NCI-H2171 (cell line): Measurements from ENCODE around the gene DNAJA1.

Experiments used
- DNase-seq: peaks from one replicate; lab custom pipeline; 2025; lab: John Stamatoyannopoulos, UW

Gene DNAJA1

DNA sequence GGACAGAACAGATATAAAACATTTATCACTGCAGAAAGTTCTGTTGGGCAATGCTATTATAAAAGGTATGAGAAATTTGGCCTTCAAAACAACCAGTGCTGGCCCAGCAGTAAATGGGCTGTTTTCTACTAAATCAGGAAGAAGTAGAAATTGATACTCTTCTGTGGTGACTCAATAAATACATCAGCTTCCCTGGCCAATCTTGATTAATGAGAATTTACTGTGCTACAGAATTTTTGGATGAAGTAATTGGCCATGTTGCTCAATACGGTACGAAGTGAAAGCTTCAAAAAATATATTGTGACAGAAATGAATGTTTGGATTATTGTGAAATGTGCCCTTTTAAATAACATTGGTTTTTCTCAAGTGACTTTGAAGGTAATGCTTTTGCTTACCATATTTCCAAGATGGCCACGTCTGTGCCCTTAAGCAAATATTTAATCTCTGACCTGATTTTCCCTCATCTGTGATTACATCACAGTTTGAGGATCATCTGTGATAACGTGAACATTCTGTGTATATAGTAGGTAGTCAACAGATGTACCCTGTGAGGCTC is 4.2 kb downstream of the DNAJA1 start:
- DNase-seq, result no peak

DNA sequence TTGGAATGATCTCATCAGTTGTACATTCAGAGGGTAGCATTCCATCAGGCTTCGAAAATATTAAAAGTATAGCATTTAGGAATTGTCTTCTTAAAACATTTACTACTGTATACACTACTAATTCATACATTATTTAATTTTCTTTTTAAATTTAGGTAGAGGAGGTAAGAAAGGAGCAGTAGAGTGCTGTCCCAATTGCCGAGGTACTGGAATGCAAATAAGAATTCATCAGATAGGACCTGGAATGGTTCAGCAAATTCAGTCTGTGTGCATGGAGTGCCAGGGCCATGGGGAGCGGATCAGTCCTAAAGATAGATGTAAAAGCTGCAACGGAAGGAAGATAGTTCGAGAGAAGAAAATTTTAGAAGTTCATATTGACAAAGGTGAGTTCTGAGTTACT is 5.2 kb downstream of the DNAJA1 start:
- DNase-seq, result no peak

DNA sequence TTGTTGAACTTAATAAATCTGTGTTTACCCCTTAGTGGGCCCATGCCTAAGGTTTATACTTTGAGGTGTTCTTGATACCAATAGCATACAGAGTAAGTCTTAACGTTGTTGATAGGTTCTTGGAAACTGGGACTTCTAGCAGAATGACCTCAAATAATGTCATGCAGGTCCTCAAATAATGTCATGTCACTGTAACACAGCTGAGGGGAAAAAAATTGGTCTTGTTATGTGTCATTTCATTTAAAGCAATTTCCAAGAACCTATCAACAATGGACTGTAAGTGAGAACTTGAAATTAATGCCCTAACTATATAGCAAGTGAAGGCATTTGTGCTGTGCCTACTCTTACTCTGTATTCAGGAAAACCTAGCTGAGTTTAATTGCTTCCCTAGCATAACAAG is 7.2 kb downstream of the DNAJA1 start:
- DNase-seq, result no peak

DNA sequence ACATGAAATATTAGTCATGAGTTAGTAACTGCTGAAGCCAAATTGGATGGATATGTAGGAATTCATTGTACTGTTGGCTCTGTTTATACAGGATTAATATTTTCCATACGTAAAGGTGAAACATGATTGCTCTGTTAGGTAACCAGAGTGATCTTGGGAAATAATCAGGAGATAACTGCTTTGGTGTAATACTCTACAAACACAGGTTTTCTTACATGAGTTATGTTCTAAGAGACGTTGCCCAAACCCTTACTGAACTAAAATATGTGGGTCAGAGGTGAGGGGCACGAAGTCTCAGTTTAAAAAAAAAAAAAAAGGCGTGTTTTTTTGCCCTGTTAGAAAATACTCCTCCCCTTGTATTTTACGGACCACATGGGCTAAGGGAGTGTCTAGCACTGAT is 7.8 kb downstream of the DNAJA1 start:
- DNase-seq, result no peak

DNA sequence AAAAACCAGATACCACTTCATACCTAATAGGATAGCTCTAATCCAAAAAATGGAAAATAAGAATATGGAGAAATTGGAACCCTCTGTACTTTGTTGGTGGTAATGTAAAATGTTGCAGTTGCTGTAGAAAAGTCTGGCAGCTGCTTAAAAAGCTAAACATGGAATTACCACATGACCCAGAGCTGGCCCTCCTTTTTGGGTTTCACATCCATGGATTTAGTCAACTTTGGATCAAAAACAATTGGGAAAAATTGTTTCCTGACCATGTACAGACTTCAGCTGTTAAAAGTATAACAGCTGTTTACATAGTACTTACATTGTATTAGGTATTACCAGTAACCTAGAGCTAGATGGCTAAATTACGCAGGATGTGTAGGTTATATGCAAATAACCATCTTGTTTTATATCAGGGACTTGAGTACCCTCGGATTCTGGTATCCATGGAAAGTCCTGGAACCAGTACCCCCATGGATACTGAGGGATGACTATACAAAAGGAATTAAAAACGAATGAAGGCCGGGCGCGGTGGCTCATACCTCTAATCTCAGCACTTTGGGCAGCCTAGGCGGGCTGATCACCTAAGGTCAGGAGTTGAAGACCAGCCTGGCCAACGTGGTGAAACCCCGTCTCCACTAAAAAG is 15.8 kb downstream of the DNAJA1 start:
- no peak for DNase-seq

DNA sequence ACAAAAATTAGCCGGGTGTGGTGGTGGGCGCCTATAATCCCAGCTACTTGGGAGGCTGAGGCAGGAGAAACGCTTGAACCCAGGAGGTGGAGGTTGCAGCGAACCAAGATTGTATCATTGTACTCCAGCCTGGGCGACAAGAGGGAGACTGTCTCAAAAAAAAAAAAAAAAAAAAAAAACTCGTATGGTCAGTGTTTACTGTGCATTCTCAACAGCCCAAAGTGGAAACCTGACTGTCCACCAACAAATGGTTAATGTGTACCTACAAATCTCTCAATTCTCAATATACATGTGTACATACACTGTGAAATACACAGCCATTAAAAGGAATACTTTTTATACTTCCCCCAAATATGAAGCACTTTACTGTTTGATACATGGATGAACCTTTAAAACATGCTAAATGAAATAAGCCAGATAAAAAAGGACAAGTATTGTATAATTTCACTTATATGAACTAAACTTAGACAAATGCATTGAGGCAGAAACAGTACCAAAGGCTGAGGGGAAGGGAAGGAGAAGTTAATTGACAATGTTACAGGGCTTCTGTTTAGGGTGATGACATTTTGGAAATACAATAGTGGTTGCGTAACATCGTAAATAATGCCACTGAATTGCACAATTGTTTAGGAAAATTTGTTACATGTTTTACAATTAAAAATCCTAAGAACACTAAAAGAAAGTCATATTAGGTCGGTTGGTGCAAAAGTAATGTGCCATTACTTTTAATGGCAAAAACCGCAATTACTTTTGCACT is 16.5 kb downstream of the DNAJA1 start:
- no peak for DNase-seq

DNA sequence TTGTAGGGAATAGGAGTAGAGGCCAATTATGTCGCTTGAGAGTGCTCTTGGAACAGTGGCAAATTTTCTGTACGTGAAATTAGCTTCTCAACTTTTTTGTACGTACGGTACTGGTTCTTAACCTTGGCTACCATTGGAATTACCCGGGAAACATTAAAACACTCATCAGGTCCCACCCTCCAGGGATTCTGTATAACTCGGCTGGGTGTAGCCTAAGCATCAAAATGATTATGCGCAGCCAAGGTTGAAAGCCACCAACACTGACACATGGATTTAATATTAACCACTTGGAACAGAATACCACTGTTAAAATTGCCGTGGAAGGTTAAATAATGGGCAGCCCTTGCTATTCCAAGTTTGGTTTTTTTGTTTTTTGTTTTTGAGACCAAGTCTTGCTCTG is 17.4 kb downstream of the DNAJA1 start:
- no peak for DNase-seq

DNA sequence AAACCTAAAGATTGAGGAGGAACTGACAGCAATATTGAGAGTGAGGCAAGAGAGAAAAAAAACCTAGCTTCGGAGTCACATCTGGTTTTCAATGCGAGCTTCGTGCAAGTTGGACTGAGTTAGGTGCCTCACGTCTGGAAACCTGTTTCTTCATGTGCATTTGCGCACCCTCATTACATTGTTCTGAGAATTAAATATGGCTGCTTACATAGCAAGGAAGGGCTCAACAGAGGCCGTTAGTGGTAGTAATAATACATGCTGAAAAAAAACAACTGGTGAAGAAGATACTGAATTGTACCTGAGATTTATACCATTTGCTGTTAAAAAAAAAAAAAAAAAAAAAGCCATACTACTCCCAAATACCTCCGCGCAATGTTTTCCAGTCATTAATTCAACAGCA is 18.6 kb downstream of the DNAJA1 start:
- no peak for DNase-seq

DNA sequence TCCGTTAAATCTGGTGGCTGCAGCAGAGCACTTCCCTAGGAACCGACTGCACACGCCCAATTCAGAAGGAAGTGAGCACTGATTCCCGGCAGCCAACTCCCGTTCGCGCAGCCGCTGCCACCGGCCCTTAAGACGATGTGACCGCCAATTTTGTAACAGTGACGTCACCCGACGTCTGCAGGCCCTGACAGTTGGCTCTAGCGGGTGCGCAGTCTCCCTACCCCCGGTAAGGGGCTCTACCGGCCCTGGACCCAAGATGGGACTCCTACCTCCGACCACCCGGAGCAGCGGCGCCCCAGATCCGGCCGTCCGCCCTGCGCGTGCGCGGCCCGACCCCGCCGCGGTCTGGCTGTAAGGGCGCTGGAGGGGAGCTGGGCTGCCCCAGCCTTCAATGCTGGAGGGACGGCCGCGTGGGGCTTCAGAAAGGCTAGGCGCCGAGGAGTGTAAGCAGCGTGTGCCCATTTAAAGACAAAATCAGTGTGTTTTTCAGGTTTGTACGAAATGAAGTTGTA is 19.1 kb downstream of the DNAJA1 start:
- DNase-seq, result peak; percentile 65

DNA sequence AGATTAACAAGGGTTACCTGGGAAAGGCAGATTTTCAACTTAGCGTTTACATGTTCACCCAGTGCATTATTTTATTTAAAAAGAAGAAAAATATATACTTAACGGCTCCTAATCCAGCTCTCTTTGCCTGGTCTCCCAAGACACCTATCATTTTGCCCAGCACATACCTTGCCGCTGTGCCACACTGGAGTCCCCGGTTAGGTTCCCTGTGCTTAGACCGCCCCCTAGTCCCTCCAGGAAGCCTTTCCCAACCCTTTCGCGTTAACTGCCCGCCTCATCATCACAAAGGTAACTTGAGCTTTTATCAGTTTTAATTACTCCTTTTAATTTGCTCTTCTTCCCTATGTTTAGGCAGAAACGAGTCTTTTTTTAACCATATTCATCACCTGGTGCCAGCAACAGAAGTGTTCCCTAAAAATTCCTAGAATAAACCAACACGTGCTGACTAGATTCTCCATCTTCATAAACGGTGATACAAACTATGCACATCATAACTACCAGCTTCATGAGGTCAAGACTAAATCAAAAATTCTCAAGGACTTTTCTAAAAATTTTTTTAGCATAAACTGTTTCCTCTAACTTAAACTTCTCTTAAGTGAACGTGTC is 19.7 kb downstream of the DNAJA1 start:
- peak; percentile 12 for DNase-seq

DNA sequence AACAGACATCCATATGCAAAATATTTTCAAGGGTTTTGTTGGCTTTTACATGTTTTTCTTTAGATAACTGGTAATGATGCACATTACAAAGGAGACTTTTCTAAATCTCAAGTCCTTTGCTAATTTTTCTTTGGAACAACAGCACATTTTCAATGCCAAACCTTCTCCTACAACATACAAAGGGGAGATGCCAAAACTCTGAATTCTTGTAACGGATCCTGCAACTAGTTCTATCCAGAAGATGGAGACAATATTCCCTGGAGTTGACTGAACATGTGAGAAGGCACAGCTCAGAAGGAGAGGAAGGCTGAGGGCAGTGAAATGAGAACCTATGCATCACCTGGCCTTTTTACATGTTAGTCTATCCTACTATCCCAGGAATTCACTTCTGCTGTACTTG is 21.0 kb downstream of the DNAJA1 start:
- DNase-seq, result no peak

DNA sequence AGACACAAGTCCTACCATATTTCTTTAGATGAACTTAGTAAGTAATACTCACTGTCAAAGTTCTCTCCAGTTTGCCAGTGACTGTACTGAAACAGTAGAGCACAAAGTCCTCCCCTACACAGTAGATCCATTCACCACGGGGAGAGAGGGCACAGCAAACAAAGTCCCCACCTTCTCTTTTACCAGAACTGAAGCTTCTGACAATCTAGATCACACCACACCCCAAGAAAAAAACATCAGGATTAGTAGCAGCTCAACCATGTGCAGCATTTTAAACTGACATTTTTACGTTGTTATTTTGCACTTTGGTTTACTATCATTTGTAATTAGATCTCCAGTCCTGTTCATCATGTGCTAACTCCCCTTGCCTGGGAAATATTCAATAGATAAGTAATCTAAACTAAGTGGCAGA is 23.0 kb downstream of the DNAJA1 start:
- no peak for DNase-seq

DNA sequence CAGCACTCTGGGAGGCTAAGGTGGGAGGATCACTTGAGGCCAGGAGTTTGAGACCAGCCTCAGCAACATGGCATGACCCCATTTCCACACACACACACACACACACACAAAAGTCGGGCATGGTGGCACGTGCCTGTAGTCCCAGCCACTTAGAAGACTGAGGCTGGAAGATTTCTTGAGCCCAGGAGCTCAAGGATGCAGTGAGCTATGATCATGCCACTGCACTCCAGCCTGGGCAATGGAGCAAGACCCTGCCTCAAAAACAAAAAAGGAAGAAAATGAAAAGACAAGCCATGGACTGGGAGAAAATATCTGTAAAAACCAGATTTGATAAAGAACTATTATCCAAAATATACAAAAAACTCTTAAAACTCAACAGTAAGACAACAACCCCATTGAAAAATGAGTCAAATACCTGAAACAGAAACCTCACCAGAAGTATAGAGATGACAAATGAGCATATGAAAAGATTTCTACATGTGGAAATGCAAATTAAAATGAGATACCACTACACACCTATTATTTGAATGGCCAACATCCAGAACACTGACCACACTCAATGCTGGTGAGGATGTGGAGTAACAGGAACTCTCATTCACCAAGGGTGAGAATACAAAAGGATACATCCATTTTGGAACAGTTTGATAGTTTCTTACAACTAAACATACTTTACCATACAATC is 24.7 kb downstream of the DNAJA1 start:
- DNase-seq, result no peak

DNA sequence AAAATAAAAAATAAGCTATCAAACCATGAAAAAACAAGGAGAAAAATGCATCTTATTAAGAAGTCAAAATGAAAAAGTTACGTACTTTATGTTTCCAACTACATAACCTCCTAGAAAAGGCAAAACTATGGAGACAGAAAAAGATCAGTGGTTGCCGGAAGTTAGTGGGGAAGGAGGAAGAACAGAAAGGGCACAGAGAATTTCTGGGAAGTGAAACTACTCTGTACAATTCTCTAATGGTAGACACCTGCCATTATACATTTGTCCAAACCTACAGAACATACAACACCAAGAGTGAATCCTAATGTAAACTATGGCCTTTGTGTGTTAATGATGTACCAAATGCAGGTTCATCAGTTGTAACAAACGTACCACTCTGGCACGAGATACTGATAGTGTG is 26.1 kb downstream of the DNAJA1 start:
- DNase-seq, result no peak

DNA sequence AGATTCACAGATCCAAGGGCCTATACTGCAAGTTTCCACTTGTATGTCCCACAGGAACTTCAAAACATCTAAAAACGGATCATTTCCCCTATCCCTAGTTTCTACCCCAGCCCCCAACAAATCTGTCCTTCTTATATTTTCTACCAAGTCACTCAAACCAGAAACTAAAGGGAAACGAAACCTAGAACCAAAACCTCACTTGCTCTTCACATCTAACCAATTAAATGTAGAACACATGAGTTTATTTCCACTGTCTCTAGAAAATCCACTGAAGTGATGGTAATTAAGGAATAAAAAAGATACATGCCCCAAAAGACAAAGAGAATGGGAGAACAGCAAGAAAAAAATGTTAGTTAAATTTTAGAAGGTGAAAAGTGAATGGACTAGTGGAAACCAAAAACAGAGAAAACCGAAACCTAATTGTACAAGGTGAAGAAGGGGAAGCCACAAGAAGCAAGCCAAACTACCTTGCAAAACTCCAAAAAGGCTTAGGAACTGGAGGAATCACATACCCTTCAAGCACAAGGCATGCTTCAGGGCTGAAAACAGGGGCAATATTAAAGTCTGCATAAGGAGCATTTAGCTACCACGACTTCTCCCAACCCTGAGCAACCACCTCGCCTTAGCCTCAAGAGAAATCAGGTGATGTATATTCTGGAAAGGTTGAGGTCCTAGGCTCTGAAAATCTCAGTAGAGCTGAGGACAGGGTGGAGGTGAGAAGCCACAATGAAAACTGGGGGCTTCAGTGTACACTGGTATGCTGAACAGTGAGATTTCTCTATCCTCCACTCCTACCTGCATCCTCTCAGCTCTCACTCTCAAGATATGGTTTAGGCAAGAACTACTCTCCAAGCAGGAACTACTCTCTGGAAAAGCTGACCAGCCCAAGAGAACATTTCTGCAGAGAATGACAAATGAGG is 40.3 kb downstream of the DNAJA1 start:
- no peak for DNase-seq

DNA sequence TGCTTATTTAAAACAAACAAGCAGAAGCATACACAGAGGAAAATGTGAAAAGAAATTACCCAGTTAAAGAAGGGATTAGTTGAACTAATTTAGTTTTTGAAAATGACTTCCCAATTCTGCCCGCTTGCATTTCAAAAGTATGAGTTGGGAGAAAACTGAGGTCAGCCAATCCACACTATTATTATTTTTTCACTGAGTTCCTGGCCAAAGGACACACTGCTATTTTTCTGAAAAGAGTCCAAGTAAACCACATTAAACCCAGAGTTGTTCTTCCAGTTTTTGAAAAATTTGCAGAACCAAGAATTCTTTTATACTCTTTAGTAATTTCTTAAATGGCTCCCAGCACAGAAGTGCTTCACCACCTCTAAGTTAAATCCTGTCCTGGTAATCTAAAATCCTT is 43.9 kb downstream of the DNAJA1 start:
- DNase-seq, result no peak

DNA sequence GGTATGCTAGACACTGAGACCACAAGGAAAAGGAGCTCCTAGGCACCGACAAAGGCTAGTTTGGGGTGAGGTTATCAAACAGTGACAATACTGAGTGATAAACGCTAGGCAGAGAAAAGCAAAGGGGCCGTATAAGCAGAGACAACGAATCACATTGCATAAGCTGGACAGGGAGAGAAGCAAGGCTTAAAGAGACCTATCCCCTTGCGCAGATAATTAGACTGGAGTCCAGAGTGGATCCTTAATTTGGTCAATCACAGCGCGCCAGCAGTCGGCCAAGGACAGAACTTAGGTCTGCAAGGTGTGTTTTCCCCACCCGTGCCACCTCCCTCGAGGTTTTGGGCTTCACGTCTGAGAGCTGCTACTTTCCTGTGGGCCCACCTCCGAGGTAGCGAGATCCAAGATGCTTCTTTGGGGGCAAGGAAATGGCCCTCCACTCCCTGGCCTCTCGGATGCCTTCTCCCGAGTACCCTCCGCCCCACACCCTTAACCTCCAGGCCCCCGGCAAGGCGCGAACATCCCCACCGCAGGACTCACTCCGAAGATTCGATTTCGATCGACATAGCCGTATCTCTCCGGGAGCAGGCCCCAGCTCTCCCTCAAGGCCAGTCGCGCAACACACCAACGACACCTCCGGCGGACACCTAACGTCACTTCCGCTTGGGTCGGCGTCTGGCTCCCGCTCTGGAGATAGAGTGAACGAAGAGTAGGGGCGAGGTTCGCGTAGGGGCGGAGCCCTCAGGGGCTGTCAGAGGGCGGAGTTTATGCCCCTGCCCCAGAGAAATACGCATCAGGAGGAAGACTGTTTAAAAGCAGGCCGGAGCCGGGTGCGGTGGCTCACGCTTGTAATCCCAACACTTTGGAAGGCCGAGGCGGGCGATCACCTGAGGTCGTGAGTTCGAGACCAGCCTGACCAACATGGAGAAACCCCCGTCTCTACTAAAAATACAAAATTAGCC is 51.3 kb downstream of the DNAJA1 start, which contains the start of gene SMU1:
Gene SMU1 (minus strand): TSS at position 629 of the 959 bp plus-strand sequence. CDS start 66 bp downstream, at position 563.
- peak; percentile 85 for DNase-seq

DNA sequence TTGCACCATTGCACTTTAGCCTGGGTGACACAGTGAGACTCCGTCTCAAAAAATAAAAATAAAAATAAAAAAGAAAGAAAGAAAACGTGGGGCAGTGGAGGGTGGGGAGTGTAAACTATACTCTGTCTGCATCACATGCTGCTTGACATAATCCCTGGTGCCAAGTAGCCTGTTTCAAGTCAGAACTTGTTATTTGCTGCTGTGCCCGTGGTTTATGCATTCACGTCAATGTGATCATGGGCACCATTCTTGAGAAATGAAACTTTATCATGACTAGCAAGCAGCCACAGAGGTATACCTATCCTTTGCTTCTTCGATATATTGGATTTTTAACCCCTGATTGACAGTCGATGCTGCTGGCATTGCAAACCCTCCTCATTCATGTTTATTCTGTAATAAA is 55.5 kb downstream of the DNAJA1 start:
- no peak for DNase-seq

DNA sequence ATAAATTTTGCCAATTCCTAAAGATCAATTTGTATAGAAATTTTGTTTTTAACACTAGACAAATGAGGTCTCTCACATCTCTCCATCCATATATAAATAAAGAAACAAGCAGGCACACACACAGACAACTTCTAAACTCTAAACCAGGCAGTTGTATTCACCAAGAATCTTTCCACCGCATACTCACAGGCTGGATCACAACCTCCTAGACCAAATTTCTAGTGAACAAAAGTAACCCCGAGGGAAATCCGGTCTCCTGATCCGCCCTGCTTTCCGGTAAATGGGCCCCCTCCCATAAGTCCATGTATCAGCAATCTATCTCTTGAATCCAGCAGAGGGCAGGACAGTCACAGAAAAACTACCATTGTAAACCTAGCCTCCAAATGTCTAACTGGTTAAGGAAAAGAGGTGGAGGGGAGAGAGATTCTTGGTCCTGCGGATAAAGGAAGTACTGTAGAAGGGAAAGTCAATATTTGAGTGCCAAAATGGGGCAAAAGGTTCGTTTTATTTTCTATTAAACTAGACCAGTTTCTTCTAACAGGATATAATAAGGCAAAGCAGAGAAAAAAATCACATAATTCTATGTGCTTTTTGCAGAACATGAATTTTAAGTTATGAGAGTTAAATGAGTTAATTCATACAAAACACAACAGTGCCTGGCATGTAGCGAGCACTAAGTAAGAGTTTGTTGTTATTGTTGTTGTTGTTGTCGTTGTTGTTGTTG is 56.2 kb downstream of the DNAJA1 start:
- peak; percentile 36 for DNase-seq
